Measurements from ENCODE around the gene ERF. TPM values are rescaled to one million over a fixed set of nuclear protein-coding genes. Genes with fewer than 3 reads are reported as not detected.
A peak's percentile ranks its signal among the peaks of the same experiment; 100 is the strongest.

The ERF gene
- total and polyA plus RNA-seq, 4 donors = 19.7 to 99.5 (median 59.5) TPM

DNA sequence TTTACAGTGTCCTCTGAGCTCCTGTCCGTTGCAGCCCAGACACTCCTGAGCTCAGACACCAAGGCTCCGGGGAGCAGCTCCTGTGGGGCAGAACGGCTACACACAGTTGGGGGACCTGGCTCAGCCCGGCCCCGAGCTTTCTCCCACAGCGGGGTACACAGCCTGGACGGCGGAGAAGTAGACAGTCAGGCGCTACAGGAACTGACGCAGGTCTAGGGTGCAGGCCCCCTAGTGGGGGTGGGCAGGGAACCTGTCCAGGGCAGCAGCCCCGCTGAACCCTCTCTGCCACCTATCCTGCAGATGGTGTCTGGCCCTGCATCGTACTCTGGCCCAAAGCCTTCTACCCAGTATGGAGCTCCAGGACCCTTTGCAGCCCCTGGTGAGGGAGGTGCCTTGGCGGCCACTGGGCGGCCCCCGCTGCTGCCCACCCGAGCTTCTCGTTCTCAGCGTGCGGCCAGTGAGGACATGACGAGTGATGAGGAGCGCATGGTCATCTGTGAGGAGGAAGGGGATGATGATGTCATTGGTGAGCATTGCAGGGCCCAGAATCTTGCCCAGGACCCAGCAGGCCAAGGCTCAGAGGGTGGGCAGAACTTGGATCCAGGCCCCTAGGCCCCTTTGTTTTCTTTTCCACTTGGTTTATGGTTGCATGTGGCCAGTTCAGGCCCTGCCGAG is 34.1 kb upstream of the ERF start:
- intact Hi-C loops (cut with DNase I) = no loop called here
- Histone ChIP-seq H3K27ac (ENCODE audit: low read depth in 1 of 2, low read length in 2 of 2) (no peak overlapping the region), H3K36me3 (ENCODE audit: control insufficient read depth in 1 of 2, insufficient read depth in 2 of 2, low read length in 1 of 2) (peaks cover 0 to 12% of the 10 kb centered on the region in 2 donors), H3K27me3 (ENCODE audit: control insufficient read depth in 1 of 2, insufficient read depth in 2 of 2, low read length in 1 of 2) (no peaks in the 10 kb centered on the region), H3K4me1 (ENCODE audit: control insufficient read depth in 1 of 2, insufficient read depth in 2 of 2, low read length in 2 of 2) (peaks cover 0 to 3% of the 10 kb centered on the region in 2 donors), H3K4me3 (ENCODE audit: low read length in 2 of 2) (no peak overlapping the region), H3K9me3 (ENCODE audit: control insufficient read depth, low read length) (no peaks in the 10 kb centered on the region)
- WGBS, 2 donors = 83 to 84% methylated on average over 22 of the region's 22 CpGs
- DNase-seq (no peak), ATAC-seq (ENCODE audit: low FRiP score) (no peak)

DNA sequence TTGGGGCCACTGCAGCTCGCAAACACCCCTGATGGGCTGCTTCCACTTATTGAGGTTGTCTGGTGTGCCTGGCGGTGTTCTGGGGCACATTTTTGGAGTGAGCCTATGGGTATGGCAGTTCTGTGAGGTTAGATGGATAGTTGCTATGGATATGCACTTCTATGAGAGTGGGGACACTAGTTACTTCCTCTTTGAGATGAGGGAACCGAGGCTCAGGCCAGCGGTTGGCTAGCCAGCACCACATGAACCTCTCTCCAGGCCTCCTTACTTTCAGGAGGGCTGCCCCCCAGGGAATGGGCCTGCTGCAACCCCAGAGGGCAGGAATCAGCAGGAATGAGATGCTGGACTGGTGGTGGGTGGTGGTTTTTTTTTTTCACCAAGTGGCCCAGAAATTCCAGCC is 33.5 kb upstream of the ERF start:
- peaks cover 0 to 12% of the 10 kb centered on the region in 2 donors for H3K36me3 ChIP-seq (ENCODE audit: control insufficient read depth in 1 of 2, insufficient read depth in 2 of 2, low read length in 1 of 2)
- intact Hi-C loops (cut with DNase I) = no loop called here

DNA sequence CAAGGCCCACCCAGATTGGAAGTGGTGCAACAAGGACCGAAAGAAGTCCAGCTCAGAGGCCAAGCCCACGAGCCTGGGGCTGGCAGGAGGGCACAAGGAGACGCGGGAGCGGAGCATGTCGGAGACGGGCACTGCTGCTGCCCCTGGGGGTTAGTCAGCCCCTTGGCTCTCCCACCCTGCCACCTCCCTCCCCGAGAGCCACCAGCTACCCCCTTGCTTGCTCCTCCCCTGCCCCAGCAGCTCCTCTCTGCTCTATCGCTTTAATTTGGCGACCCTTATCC is 32.8 kb upstream of the ERF start:
- ATAC-seq (ENCODE audit: low FRiP score) (no peak), DNase-seq (no peak)
- Histone ChIP-seq H3K9me3 (ENCODE audit: control insufficient read depth, low read length) (no peaks in the 10 kb centered on the region), H3K27me3 (ENCODE audit: control insufficient read depth in 1 of 2, insufficient read depth in 2 of 2, low read length in 1 of 2) (no peaks in the 10 kb centered on the region), H3K36me3 (ENCODE audit: control insufficient read depth in 1 of 2, insufficient read depth in 2 of 2, low read length in 1 of 2) (peaks cover 0 to 12% of the 10 kb centered on the region in 2 donors), H3K27ac (ENCODE audit: low read depth in 1 of 2, low read length in 2 of 2) (no peak overlapping the region), H3K4me1 (ENCODE audit: control insufficient read depth in 1 of 2, insufficient read depth in 2 of 2, low read length in 2 of 2) (peaks cover 0 to 3% of the 10 kb centered on the region in 2 donors), H3K4me3 (ENCODE audit: low read length in 2 of 2) (no peak overlapping the region)
- 87 to 92% methylated on average over 10 of the region's 10 CpGs for WGBS, 2 donors
- intact Hi-C loops (cut with DNase I) = no loop called here

More for the DNA sequence above, 33.5 kb upstream of the ERF start:
- no peak for DNase-seq
- ATAC-seq (ENCODE audit: low FRiP score) = no peak
- no peak overlapping the region for H3K4me3 ChIP-seq (ENCODE audit: low read length in 2 of 2)
- no peaks in the 10 kb centered on the region for H3K27me3 ChIP-seq (ENCODE audit: control insufficient read depth in 1 of 2, insufficient read depth in 2 of 2, low read length in 1 of 2)
- H3K4me1 ChIP-seq (ENCODE audit: control insufficient read depth in 1 of 2, insufficient read depth in 2 of 2, low read length in 2 of 2) = peaks cover 0 to 3% of the 10 kb centered on the region in 2 donors
- no peaks in the 10 kb centered on the region for H3K9me3 ChIP-seq (ENCODE audit: control insufficient read depth, low read length)
- 77 to 86% methylated on average over 4 of the region's 4 CpGs for whole genome bisulfite sequencing, 2 donors
- no peak overlapping the region for H3K27ac ChIP-seq (ENCODE audit: low read depth in 1 of 2, low read length in 2 of 2)

DNA sequence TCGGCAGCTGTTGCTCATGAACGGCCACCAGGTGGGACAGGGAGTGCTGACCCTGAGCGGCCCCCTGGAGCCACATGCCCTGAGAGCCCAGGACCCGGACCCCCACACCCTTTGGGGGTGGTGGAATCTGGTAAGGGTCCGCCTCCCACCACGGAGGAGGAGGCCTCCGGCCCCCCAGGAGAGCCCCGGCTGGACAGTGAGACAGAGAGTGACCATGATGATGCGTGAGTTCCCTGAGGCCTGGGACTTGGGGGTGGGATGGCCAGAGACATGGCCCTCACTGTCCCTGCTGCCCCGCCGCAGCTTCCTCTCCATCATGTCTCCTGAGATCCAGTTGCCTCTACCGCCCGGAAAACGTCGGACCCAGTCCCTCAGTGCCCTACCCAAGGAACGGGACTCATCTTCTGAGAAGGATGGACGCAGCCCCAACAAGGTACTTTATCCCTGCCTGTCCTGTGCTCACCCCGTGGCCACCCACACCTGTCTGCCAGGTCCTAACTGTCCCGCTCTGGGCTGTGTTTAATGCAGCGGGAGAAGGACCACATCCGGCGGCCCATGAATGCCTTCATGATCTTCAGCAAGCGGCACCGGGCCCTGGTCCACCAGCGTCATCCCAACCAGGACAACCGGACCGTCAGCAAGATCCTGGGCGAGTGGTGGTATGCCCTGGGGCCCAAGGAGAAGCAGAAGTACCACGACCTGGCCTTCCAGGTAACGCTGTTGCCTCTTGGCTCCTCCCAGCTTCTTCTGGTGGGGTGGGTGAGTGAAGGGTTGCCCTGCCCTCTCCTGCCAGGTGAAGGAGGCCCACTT is 32.3 kb upstream of the ERF start:
- 85 to 89% methylated on average over 26 to 30 of the region's 30 CpGs for whole genome bisulfite sequencing, 2 donors
- intact Hi-C loops (cut with DNase I) = no loop called here
- Histone ChIP-seq H3K4me1 (ENCODE audit: control insufficient read depth in 1 of 2, insufficient read depth in 2 of 2, low read length in 2 of 2) (peaks cover 0 to 3% of the 10 kb centered on the region in 2 donors), H3K4me3 (ENCODE audit: low read length in 2 of 2) (no peak overlapping the region), H3K36me3 (ENCODE audit: control insufficient read depth in 1 of 2, insufficient read depth in 2 of 2, low read length in 1 of 2) (peaks cover 0 to 12% of the 10 kb centered on the region in 2 donors), H3K27ac (ENCODE audit: low read depth in 1 of 2, low read length in 2 of 2) (no peak overlapping the region), H3K27me3 (ENCODE audit: control insufficient read depth in 1 of 2, insufficient read depth in 2 of 2, low read length in 1 of 2) (no peaks in the 10 kb centered on the region), H3K9me3 (ENCODE audit: control insufficient read depth, low read length) (no peaks in the 10 kb centered on the region)
- ATAC-seq (ENCODE audit: low FRiP score) = no peak
- peak in 1 of 2 donors; percentile 47 for DNase-seq

DNA sequence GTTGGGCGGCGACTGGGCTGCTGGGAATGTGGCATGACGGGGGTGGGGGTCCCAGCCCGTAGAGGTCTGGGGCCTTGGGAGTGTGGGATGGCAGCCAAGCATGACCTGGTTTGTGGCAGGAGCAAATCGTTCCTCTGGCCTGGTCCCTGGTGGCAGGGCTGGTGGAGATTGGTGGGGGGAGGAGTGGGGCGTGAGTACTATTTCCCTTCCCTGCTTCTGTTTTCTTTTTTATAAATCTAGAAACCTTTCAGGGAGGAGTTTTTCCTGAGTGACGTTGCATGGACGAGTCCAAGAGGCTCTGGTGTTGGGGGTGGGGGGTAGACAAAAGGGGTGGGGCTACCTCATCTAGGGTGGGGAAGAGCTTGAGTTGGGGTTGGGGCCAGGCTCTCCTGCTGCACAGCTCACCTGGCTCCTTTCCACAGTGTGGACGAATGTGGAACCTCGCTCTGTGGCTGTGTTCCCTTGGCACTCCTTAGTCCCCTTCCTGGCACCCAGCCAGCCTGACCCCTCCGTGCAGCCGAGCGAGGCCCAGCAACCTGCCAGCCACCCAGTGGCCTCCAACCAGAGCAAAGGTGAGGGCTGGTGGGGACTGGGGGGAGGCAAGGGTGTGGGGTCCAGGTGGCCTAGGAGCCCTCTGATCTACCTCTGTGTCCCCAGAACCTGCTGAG is 31.6 kb upstream of the ERF start:
- no peaks in the 10 kb centered on the region for H3K27me3 ChIP-seq (ENCODE audit: control insufficient read depth in 1 of 2, insufficient read depth in 2 of 2, low read length in 1 of 2)
- H3K9me3 ChIP-seq (ENCODE audit: control insufficient read depth, low read length) = no peaks in the 10 kb centered on the region
- 9 to 17% methylated on average over 13 of the region's 13 CpGs for WGBS, 2 donors
- intact Hi-C loops (cut with DNase I) = no loop called here
- H3K4me3 ChIP-seq (ENCODE audit: low read length in 2 of 2) = no peak overlapping the region
- ATAC-seq (ENCODE audit: low FRiP score) (no peak), DNase-seq (peak; percentile 69 to 88)
- H3K4me1 ChIP-seq (ENCODE audit: control insufficient read depth in 1 of 2, insufficient read depth in 2 of 2, low read length in 2 of 2) = peaks cover 0 to 3% of the 10 kb centered on the region in 2 donors
- peaks cover 0 to 12% of the 10 kb centered on the region in 2 donors for H3K36me3 ChIP-seq (ENCODE audit: control insufficient read depth in 1 of 2, insufficient read depth in 2 of 2, low read length in 1 of 2)
- H3K27ac ChIP-seq (ENCODE audit: low read depth in 1 of 2, low read length in 2 of 2) = no peak overlapping the region

DNA sequence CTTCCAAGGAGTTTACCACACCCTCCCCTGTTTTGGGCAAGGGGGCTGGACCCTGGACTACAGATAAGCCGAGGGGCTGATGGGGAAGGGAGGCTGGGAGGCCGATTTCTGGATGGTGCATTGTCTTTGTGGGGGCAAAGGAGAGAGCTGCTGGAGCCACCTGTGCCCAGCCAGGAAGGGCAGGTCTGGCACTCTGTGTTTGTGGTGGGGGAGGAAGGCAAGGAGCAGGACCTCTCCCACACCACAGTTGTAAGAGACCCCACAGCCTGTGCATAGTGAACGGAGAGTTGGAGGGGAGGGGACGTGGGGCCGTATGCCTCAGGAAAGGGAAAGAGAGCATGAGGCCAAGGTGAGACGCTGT is 31.0 kb upstream of the ERF start:
- H3K4me1 ChIP-seq (ENCODE audit: control insufficient read depth in 1 of 2, insufficient read depth in 2 of 2, low read length in 2 of 2) = peaks cover 0 to 3% of the 10 kb centered on the region in 2 donors
- DNase-seq (no peak), ATAC-seq (ENCODE audit: low FRiP score) (no peak)
- intact Hi-C loops (cut with DNase I) = no loop called here
- H3K9me3 ChIP-seq (ENCODE audit: control insufficient read depth, low read length) = no peaks in the 10 kb centered on the region
- H3K36me3 ChIP-seq (ENCODE audit: control insufficient read depth in 1 of 2, insufficient read depth in 2 of 2, low read length in 1 of 2) = peaks cover 0 to 10% of the 10 kb centered on the region in 2 donors
- no peaks in the 10 kb centered on the region for H3K27me3 ChIP-seq (ENCODE audit: control insufficient read depth in 1 of 2, insufficient read depth in 2 of 2, low read length in 1 of 2)
- WGBS, 2 donors = 8 to 18% methylated on average over 6 of the region's 6 CpGs
- H3K27ac ChIP-seq (ENCODE audit: low read depth in 1 of 2, low read length in 2 of 2) = no peak overlapping the region
- no peak overlapping the region for H3K4me3 ChIP-seq (ENCODE audit: low read length in 2 of 2)

DNA sequence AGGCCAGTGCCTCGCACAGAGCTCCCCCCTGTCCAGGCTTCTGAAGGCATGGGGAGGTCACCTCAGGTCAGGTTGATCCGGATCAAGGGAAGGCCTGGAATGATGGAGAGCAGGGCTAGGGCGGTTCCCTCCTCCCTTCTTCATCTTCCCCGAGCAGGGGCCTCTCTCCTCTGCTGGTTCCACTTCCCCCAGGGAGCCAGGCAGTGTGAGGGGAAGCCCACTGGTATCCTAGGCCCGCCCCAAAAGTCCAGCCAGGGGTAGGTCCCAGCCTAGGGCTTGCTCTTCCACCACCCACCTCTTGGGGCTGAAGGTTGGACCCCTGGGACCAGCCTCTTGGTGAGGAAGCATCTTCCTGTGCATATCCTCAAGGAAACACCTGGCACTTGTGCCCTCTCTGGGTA is 30.6 kb upstream of the ERF start:
- Histone ChIP-seq H3K27ac (ENCODE audit: low read depth in 1 of 2, low read length in 2 of 2) (no peak overlapping the region), H3K4me3 (ENCODE audit: low read length in 2 of 2) (no peak overlapping the region), H3K36me3 (ENCODE audit: control insufficient read depth in 1 of 2, insufficient read depth in 2 of 2, low read length in 1 of 2) (peaks cover 0 to 8% of the 10 kb centered on the region in 2 donors), H3K27me3 (ENCODE audit: control insufficient read depth in 1 of 2, insufficient read depth in 2 of 2, low read length in 1 of 2) (no peaks in the 10 kb centered on the region), H3K4me1 (ENCODE audit: control insufficient read depth in 1 of 2, insufficient read depth in 2 of 2, low read length in 2 of 2) (peaks cover 0 to 3% of the 10 kb centered on the region in 2 donors), H3K9me3 (ENCODE audit: control insufficient read depth, low read length) (no peaks in the 10 kb centered on the region)
- DNase-seq = no peak
- no peak for ATAC-seq (ENCODE audit: low FRiP score)
- 19 to 21% methylated on average over 5 of the region's 5 CpGs for WGBS, 2 donors
- intact Hi-C loops (cut with DNase I) = no loop called here

DNA sequence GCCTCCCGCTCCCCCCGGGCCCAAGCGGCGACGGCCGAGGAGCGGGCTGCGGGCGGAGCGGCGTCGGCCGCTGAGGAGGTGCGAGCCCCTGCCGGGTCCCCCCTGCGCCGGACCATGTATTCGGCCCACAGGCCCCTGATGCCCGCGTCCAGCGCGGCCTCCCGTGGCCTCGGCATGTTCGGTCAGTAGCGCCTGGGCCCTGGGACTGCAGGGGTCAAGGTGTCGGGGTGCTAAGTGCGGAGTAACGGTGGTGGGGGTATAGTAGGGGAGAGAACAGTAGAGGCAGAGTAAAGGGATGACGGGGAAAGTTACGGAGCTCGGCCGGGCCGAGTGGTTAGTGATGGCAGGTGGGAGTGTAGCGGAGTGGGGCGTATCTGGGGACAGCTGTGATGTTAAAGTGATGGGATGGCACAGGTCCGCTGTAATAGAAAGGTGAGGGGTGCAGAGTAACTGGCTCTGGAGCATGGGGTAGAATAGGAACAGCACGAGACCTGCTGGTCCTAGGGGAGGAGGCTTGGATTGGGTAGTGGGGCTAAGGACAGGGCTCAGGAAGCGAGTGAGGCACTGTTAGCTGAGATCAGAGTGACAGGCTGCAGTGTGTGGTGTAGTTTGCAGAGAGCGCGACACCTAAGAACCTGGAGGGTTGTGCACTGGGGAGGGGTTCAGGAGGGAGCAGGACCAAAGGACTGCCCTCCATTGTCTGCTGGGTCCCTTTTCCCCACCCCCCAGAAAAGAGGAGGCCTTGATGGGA is 29.8 kb upstream of the ERF start:
- intact Hi-C loops (cut with DNase I) = no loop called here

More for the DNA sequence above, 29.8 kb upstream of the ERF start:
- 2 to 3% methylated on average over 25 to 41 of the region's 41 CpGs for WGBS, 2 donors
- H3K27ac ChIP-seq (ENCODE audit: low read depth in 1 of 2, low read length in 2 of 2) = peak overlapping the region in 1 of 2 donors; percentile 3
- DNase-seq (peak in 1 of 2 donors; percentile 81), ATAC-seq (ENCODE audit: low FRiP score) (no peak)
- peak overlapping the region; percentile 24 to 45 for H3K4me3 ChIP-seq (ENCODE audit: low read length in 2 of 2)
- no peaks in the 10 kb centered on the region for H3K9me3 ChIP-seq (ENCODE audit: control insufficient read depth, low read length)
- H3K4me1 ChIP-seq (ENCODE audit: control insufficient read depth in 1 of 2, insufficient read depth in 2 of 2, low read length in 2 of 2) = peaks cover 0 to 3% of the 10 kb centered on the region in 2 donors
- no peaks in the 10 kb centered on the region for H3K27me3 ChIP-seq (ENCODE audit: control insufficient read depth in 1 of 2, insufficient read depth in 2 of 2, low read length in 1 of 2)
- H3K36me3 ChIP-seq (ENCODE audit: control insufficient read depth in 1 of 2, insufficient read depth in 2 of 2, low read length in 1 of 2) = peaks cover 0 to 4% of the 10 kb centered on the region in 2 donors
